ENCODE data around the gene CD58.

CD58 gene

DNA sequence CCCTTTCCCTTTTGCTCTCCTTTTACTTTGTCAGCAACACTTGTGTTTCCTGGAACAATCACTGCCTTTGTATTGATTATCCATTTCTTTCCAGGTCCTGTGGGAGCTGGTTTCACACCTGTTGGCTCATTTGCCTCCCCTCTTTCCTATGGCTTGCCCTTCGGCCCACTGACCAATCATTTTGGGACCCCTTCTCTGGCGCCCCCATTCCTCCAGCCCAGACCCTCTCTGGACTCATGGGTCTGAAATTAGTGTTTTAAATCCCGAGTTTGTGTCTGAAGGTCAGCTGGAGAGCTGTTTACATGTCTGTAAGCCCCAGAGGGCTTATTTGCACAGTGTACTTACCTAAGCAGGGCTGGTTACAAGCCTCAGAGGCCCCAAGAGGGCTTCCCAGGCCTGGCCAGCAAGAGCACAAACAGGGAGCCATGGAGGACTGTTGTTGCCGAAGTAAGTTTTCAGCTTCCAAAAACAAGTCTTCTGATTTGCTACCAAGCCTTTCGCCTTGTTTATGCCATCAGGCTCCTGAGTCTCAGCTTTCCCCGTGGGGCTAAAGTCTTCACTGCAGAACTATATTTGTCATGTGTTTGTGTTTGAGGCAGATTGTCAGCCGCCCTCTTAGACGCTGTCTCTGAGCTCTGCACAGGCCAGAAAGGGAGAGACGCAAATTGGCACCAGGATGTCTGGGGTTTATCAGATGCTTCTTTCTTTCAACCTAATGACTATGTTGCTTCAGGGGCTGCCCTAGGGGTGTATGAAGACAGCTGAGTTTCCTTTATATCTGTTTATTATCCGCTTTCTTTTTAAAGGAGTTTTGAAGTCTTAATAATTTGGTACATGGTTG is 104.8 kb downstream of the CD58 start:
- ChIA-PET CTCF (no interaction called here), POLR2A (no interaction called here)
- DNase-seq (ENCODE audit: low read depth, low spot score), result no peak
- TF ChIP-seq, protein P1, sequence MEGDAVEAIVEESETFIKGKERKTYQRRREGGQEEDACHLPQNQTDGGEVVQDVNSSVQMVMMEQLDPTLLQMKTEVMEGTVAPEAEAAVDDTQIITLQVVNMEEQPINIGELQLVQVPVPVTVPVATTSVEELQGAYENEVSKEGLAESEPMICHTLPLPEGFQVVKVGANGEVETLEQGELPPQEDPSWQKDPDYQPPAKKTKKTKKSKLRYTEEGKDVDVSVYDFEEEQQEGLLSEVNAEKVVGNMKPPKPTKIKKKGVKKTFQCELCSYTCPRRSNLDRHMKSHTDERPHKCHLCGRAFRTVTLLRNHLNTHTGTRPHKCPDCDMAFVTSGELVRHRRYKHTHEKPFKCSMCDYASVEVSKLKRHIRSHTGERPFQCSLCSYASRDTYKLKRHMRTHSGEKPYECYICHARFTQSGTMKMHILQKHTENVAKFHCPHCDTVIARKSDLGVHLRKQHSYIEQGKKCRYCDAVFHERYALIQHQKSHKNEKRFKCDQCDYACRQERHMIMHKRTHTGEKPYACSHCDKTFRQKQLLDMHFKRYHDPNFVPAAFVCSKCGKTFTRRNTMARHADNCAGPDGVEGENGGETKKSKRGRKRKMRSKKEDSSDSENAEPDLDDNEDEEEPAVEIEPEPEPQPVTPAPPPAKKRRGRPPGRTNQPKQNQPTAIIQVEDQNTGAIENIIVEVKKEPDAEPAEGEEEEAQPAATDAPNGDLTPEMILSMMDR (IDR thresholded peaks at IDR 0.05; ENCODE audit: insufficient read depth, low read length, missing control alignments), result no peak
- H3K4me3 ChIP-seq (ENCODE audit: low read depth, low read length), result no peak overlapping the region

DNA sequence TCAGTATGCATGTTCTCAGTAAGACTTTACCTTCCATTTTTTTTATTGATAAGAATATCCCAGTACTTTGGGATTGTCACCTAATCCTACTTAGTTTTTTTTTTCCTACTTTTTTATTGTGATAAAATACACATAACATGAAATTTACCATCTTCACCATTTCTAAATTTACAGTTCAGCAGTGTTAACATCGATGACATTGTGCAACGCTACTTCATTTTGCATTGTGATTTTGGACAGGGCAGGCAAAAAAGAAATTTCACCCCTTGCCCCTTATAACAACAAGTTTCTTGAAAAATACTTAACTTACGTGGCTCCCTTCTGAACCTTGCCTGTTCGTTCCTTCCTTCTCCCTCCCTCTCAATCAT is 105.4 kb downstream of the CD58 start:
- TF ChIP-seq, protein P1 (IDR thresholded peaks at IDR 0.05; ENCODE audit: insufficient read depth, low read length, missing control alignments), result no peak
- CTCF ChIA-PET, result no interaction called here
- POLR2A ChIA-PET, result no interaction called here
- no peak for DNase-seq (ENCODE audit: low read depth, low spot score)
- H3K4me3 ChIP-seq (ENCODE audit: low read depth, low read length), result no peak overlapping the region

Data from AG04449 (cell line).